ENCODE measurements around the gene CADM2.

Gene CADM2

DNA sequence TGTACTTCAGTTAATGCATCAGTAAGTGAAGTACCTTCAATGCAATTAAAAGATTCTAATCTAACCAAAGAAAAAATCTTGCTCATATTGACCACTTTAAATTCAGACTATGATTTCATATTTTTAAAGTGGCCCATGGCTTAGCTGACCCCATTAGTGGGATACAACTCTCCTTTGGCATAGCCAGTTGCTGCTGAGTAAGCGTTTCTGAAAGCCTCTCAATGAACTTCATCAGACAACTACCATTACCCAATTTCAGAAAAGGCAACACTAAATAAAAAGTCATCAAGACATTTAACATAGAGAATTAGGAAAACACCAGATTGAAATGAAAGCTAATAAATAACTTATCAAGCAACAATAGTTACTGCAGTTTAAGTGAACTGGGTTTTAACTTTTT, 27.0 kb downstream of the CADM2 start:
- DNase-seq: no peak

DNA sequence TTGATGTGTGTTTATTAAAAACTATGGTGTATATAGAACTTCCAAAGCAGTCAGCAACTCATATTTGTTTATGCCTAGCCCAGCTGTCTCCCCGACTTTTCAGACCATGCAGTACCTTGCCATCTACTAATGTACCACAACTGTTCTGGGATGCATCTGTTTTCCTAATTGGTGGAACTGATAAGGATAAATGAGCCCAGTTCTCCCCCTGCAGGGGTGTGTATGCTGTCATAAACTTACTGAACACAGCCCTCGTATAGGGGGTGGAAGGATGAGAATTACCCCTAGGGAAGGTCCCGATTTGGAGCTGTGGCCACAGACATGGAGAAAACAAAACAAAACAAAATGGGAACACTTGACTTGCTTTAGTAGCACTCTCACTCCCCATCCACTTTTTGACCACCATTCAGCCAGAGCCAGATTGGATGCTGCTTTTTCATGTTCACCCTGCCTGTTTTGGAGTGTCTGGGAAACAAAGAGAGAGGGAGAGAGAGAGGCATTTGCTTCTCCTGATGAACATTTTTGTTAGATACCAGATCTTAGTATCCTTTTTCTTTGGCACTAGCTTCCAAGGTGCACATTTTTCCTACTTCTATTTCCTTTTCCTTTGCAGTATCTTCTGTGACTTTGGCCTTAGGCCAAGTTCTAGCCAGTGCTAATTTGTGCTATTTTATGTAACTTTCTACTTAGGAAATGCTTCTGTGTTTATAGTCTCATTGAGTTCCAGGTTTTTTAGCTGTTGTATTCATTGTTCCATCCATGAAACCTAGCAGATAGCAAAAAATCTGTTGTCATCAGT, 29.1 kb downstream of the CADM2 start:
- no peak for DNase-seq

DNA sequence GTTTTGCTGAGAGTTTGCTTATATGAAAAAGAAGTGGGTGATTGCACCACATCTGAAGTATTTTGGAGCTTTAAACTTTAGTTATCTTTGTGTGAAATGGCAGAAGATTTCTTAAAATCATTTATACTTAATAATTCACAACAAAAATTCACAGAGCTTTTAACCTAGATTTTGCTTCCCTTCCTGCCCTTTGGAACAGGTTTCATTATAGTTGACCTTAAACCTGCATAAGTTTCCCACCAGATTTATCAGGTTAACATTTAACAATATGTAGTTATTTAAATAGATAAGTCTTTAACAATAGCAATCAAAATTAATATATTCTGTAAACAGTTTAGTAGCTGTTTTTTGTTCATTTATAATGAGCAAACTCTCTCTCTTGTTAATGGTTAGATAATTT, 30.3 kb downstream of the CADM2 start:
- DNase-seq: no peak

DNA sequence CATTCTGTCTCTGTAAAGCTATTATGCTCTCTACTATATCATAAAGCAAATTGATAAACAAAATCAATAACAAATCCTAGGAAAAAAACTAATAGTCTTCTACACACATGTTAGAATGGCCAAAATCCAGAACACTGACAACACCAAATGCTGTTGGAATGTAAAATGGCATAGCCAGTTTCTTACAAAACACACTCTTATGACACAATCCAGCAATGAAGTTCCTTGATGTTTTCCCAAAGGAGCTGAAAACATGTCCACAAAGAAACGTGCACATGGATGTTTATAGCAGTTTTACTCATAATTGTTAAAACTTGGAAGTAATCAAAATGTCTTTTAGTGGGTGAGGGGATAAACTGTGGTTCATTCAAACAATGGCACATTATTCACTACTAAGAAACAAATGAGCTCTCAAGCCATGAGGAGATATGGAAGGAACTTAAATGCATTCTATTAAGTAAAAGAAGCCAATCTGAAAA, 32.7 kb downstream of the CADM2 start:
- DNase-seq: no peak

DNA sequence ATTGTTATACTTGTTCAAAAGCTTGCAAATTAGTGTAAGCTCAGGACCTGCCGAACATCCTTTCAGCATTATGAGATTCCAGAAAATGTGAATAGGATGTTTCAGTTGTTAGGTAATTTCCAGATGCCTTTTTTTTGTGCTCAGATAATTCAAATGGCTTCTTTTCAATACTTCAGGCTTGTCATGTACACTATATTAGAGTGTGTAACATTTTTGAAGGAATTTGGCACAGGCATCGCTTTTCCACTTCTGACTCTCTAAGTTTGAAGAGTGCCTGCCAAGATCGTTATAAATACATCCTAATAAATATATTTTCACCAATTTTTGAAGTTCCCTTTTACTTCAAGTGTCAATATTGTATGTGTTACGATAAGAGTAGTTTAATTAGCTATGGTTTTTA, 35.2 kb downstream of the CADM2 start:
- no peak for DNase-seq

DNA sequence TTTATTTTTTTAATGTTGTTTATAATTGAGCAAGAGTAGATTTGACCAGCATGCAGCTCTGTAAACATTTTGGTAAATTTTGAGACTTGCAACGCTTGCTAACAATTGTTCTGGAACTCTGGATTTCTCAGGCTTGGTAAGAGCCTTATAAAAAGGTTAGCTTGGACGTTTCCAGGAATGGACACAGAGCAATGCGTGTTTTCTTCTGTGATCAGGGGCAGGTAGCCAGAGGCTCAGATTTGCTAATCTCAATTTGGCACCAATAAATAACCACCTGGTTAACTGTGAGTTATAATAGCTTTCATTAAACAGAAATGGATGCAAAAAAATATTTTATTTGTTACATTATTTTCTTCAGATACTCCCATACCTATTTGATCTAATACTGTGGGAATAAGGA, 39.8 kb downstream of the CADM2 start:
- no peak for DNase-seq

DNA sequence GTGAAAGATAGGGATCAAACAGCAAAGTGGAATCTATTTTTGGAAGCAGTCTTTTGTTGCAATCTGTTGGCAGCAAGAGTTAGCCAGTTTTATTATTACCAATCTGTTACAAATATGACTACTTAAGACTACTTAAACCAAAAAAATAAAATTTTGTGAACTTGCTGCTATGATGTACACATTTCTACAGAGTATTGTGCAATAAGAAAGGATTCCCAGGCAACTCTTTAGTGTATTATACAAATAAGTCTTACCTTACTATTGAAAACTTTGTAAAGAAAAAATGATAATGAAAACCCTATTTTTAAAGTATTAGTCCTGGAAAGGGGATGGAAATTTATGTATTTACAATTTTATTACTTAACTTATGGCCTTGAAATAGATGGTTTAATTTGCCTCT, 44.7 kb downstream of the CADM2 start:
- no peak for DNase-seq

DNA sequence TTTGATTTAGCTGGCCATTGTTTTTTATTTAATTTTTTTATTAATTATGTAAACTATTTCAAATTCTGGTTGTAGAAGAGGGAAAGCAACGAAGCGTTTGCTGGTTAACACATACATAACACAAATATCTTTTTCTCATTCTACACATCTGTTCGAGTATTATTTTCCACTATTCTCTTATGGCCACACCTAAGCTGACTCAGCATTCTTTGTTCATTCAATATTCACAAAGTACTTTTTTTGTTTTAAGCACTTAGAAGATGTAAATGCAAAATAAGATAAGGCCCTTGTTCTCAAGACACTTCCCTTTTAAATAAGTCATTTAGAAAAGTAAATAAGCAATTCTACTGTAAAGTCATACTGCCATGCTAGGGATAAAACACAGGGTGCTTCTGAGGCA, 45.4 kb downstream of the CADM2 start:
- DNase-seq: no peak

DNA sequence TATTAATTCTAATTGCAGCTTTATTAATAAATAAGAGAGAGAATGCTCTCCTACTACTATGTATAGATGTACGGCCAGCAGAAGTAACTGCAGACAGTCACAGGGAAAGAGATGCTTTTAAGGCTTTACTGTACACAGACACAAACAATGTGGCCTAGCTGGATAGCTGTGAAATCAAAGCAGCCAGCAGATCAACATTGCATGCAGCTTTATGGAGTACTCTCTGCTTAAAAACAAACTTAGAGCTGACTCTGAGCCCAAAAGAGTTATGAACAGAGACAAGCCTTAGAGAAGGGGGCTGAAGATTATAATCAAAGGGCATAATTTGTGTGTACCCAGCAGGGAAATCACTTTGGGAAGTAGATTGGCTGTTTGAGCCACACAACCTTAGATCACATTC, 47.2 kb downstream of the CADM2 start:
- no peak for DNase-seq

DNA sequence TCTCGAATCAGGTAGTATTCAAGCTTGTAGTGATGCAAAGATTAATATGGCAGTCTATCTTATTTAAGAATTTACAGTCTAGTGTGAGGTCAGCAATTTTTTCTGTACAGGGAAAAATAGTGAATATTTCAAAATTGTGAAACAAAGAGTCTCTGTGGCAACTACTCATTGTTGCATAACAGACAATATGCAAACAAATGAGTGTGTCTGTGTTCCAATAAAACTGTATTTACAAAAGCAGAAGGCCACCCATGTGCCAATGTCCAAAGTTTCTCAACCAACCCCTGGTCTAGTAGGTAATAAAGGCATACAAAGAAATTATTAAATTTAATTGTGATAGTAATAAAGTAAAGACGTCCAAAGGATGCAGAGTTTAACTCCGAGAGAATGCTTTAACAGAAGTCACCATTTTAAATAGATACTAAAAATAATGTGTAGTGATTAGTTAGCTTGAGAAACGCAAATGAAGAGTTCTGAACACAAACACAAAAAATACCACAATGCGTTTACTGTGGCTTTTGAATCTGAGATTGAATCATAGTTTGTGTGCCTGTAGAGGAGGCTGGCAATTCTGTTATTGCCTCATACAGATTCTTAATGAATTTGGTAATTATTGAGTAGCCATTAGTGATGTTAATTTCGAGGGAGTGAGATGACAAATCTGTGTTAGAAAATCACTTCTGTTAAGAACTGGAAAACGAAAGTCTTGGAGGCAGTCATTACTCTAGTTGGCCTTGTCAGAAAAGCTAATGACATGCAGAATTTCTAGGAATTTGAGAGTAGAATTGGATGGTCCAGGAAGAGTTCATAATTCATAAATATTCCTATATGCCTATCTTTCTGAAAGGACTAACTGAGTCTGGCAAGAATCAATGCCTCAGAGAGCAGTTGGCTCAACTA, 48.7 kb downstream of the CADM2 start:
- no peak for DNase-seq

DNA sequence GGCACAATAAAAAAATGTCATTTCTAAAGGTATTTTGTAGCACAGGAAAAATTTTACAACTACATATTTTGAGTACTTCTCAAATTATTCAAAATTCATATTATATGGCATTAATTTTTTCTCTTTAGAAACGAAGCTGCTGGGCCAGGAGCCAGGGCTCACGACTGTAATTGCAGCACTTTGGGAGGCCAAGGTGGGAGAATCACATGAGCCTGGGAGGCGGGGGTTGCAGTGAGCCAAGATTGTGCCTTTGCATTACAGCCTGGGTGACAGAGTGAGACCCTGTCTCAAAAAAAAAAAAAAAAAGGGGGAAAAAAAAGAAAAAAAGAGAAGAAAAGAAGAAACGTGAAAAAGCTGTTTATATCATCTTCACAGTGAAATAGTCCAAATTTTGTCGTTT, 62.0 kb downstream of the CADM2 start:
- no peak for DNase-seq

DNA sequence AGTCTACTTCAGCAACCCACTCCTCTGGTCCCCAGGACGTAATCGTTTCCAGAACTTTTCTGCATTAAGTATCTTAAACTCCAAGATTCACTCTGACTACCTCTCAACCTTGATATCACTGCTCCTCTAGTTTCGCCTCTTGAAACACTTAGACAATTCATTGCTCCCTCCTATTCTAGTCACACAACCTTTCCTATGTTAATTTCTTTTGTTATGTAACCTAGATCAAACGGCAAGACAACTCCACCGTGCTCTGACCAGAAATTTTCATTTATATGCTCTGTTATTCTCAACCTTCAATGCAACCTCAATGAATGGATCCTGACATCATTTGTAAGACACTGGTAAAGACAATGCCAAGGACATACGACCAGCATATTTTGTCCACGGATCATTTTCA, 71.3 kb downstream of the CADM2 start:
- no peak for DNase-seq

DNA sequence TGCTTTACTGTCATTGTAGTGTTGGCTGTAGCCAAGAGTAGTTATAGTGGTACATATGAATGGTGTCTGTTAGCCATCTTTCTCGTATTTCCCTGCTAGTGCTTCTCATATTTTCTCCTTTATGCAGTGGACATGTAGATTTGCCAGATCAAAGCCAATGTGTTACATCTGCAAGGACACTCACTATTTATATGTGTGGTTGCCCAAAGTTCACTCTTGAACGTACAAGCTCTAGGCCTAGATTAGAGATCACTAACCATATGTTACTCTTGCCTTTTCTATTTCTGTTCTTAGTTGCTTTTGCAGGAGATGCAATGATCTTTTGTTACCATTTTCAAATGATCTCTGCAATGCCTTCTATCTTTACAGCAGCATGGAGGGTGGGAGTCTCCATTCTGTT, 78.4 kb downstream of the CADM2 start:
- no peak for DNase-seq

DNA sequence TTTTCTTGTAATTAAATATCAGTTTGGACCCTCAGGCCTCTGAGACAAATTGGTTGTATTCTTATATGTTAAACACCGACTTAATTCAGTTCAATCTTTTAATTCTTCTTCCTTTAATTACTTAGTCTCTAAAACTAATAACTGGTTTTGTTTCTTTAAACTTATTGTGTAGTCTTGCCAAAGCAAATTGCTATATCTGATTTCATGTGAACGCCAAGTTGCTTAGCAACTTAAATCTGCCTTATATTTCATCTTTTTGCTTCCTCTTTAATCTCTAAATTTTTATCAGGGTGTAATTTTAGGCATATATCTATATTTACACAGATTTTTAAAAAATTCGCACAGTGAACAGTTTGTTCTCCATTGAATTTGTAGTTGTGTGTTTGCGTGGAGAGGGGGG, 82.2 kb downstream of the CADM2 start:
- DNase-seq: no peak

DNA sequence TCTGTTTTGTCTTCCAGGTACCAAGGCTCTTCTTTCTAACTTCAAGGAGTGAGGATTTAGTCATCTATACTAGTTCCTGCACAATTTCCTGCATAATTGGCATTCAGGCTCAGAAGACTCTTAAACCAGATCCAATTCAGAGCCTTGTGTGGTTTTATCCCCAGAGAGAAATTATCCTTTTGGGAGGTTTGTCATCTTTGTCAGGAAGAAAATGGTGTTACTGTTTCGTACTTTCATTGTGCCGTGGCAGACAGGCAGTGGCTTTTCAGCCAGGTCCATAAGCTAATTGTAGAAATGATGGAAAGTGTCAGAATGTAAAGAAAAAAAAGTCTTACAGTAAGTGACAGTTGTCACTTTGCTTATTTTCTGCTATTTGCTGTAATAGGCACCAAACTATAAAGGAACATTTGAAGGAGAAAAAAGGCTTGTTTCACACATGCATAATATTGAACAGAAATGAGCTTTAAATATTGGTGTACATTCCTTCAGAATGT, 82.8 kb downstream of the CADM2 start:
- DNase-seq: no peak

DNA sequence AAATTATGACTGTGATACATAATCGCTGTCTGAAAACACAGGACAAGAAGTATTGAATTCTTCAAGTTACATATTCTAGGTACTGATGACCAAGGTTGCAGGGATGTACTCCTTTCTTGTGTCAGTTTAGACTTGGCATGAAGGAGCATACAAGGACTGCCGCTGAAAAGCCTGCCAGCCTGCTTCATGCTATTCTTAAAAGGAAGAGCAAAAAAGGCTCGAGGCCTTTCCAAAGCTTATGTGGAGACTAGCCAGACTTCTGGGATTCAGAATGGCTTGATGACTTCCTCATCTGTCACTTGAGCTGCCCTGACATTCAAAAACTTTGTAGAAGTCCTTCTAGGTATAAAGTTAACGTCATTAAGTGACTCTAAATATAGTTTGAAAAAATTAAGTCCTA, 92.0 kb downstream of the CADM2 start:
- DNase-seq: no peak

DNA sequence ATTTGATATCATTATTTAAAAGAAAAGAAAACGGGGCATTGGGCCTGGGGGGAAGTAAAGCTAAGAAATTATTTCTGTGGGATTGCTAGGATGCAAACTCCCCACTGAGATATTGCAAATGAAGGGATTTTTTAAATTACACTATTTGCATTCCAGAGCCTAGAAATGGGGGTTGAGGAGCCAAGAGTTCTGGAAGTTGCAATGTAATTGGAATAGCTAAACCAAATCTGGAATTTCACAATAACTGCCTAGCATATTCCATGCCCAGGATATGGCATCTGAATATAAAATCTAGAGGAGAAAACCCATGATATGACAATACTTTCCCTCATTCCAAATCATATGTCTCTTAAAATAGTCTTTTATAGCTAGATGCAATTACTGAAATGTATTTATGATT, 93.0 kb downstream of the CADM2 start:
- no peak for DNase-seq

DNA sequence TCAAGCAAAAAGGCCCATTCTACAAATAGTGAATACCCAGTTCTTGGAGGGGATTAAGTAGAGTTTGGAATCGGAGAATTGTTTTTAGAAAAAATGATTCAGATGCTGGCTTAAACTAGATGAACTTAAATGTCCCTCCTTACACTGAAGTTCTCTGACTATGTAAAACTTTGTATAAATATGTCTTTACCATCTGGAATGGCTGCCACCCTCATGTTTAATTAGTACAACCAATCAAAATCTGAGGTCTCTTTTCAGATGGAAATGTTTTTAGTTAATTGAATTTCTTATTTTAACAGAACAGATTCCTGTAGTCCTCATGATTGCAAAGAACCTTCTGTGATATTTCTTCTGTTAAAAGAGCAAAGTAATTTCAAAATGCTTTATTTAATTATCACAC, 94.8 kb downstream of the CADM2 start:
- no peak for DNase-seq

DNA sequence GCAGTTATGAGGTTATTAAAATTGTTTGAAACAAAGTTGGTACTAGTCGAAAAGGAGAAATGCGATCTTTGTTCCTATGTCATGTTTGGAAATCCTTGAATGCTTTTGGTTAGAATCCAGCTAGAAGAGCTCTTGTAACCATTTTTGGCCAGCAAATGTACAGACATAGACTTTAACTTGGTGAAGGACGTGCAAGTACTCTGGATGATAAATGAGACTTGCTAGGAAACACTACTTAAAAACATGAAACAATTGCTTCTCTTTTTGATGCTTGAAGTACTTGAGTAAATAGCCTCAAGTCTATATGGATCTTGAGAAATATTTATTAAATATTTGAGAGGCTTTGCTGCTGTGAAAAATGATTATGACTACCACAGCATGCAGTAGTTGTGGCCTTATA, 95.8 kb downstream of the CADM2 start:
- DNase-seq: no peak

DNA sequence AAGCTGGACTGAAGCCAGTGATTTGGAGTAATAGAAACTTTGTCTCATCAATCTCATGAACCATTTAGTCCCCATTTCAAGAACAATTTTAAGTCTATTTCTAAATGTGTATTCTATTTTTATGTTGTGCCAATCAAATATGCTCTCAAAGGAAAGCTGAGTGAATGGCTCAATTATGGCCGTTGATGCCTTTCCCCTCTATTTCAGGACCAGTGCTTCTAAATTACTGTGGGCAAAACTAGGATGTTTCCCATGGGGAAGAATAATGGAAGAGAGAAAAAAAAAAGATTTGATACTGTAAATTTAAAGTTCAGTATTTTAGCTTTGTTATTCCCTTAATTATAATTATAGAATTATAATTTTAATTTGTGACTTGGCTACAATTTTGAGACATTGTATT, 110.1 kb downstream of the CADM2 start:
- no peak for DNase-seq

DNA sequence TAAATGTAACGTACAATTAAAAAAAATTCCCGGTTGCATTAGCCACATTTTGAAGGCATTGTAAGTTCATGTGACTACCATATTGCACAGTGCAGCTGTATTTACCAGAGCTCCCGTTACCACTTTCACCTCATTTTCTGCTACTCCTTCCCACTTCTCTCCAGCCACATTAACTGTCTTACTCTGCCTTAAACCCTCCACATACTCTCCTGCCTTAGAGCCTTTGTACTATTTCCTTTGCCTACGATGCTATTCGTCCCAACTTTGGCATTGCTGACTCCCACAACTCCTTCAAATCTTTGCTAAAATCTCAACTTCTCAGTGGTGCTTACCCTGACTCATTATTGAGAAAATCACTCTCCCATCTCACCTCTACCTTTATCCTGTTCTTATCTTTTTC, 115.2 kb downstream of the CADM2 start:
- DNase-seq: no peak

DNA sequence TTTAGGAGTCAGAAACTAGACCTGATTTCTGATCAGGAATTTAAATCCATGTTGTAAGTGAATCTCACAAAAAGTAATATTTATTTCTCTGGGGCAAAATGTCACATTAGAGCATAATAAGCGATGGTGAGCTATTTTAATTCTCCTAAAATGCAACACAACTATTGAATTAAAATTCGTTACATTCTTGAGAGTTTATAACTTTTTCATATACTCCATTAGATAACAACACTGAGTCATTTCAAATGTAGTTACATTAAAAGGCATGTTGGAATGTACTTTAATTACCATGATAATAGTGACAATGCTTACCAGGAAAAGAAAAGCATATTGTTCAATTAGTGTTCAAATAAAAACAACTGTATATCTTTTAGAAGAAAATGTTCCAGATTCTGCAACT, 116.9 kb downstream of the CADM2 start:
- no peak for DNase-seq

DNA sequence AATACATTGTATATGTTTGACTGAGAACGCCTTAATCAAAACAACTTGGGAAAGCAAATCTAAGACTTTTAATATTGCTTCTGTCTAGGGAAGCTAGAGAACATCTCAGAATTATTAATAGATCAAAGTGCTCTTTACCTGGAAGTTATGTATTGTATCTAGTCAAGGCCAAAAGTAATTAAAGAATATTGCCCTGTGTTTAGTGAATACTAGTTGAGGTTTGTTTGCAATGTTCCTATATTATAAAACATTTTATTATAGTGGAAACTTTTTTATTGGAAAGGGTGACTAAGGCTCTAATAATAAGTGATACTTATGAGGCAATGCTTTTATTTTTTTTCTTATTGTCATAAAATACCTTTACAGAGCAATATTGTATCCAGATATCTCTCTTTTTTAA, 118.2 kb downstream of the CADM2 start:
- no peak for DNase-seq
